Astrocyte of the spinal cord (primary cell): ENCODE measurements around the gene SH3BP5L.

Experiments
- DNase-seq: peaks from one replicate; pipeline ENCODE4 v3.0.0; 2011; ENCODE audit warnings: low read depth, low spot score
- H3K4me3 ChIP-seq: 2 replicates; pipeline ENCODE4 v1.5.1; 2011; ENCODE audit warnings: low read depth, mild to moderate bottlenecking, low read length, moderate library complexity
- in situ Hi-C: cut with HindIII; loops from 2 replicates; pipeline ENCODE4 v1.10.0; 2017; ENCODE audit warnings: low sequenced_read_pairs
- TF ChIP-seq, protein P1 (sequence below): IDR thresholded peaks from 2 replicates; pipeline ENCODE4 v1.5.1; 2012; ENCODE audit warnings: low read depth, mild to moderate bottlenecking, low read length, inconsistent platforms

SH3BP5L gene

GRCh38 chr1:248823517-248824001, 2.2 kb downstream of the SH3BP5L start:
- TF ChIP-seq, protein P1, sequence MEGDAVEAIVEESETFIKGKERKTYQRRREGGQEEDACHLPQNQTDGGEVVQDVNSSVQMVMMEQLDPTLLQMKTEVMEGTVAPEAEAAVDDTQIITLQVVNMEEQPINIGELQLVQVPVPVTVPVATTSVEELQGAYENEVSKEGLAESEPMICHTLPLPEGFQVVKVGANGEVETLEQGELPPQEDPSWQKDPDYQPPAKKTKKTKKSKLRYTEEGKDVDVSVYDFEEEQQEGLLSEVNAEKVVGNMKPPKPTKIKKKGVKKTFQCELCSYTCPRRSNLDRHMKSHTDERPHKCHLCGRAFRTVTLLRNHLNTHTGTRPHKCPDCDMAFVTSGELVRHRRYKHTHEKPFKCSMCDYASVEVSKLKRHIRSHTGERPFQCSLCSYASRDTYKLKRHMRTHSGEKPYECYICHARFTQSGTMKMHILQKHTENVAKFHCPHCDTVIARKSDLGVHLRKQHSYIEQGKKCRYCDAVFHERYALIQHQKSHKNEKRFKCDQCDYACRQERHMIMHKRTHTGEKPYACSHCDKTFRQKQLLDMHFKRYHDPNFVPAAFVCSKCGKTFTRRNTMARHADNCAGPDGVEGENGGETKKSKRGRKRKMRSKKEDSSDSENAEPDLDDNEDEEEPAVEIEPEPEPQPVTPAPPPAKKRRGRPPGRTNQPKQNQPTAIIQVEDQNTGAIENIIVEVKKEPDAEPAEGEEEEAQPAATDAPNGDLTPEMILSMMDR, result no peak
- H3K4me3 ChIP-seq, result no peak overlapping the region
- in situ Hi-C loops, result no loop called here
- peak; percentile 69 for DNase-seq

- H3K4me3 ChIP-seq, result no peak overlapping the region
- TF ChIP-seq, protein P1, result no peak
- in situ Hi-C loops, result no loop called here
- no peak for DNase-seq
Observed at GRCh38 chr1:248822148-248823032, 3.3 kb downstream of the SH3BP5L start.

DNA sequence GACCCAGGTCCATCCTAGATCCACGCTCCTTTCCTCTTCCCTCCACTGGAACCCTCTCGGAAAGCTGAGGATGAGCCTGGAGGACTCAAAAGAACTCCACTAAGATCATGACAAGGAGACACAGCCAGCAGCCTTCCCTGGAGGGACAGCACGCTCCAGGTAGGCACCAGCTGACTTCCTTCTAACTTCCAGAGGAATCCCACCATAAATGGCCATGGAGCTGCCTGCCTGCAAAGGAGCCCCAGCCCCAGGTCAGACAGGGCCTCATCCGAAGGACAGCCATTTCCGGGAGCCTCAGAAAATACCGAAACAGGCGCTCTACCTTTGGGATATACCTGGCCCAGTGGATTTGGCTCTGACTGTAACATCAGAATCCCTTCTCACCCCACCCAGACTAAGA, 4.1 kb downstream of the SH3BP5L start:
- DNase-seq, result no peak
- TF ChIP-seq, protein P1, result no peak
- in situ Hi-C loops, result no loop called here
- H3K4me3 ChIP-seq, result no peak overlapping the region

DNA sequence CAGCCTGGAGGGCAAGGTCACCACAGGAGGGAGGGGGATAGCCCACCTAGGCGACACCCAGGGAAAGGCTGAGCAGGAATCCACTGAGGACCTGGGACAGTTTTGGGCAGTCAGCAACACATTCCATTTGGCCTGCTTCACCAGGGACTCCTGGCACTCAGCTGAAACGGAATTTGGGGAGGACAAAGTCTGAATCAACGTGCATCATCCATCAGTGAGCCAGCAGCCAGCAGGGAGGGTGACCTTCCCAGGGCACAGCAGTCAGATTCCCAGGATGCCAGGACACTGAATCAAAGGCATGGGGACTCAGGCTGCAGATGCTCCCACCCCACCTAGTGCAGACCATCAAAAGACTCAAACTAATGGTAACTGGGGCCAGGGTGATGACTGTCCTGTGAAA, 4.6 kb downstream of the SH3BP5L start:
- in situ Hi-C loops, result no loop called here
- TF ChIP-seq, protein P1, result no peak
- peak; percentile 58 for DNase-seq
- no peak overlapping the region for H3K4me3 ChIP-seq

GRCh38 chr1:248820041-248820585, 5.6 kb downstream of the SH3BP5L start:
- no peak for DNase-seq
- H3K4me3 ChIP-seq, result no peak overlapping the region
- in situ Hi-C loops, result no loop called here
- TF ChIP-seq, protein P1, result no peak

DNA sequence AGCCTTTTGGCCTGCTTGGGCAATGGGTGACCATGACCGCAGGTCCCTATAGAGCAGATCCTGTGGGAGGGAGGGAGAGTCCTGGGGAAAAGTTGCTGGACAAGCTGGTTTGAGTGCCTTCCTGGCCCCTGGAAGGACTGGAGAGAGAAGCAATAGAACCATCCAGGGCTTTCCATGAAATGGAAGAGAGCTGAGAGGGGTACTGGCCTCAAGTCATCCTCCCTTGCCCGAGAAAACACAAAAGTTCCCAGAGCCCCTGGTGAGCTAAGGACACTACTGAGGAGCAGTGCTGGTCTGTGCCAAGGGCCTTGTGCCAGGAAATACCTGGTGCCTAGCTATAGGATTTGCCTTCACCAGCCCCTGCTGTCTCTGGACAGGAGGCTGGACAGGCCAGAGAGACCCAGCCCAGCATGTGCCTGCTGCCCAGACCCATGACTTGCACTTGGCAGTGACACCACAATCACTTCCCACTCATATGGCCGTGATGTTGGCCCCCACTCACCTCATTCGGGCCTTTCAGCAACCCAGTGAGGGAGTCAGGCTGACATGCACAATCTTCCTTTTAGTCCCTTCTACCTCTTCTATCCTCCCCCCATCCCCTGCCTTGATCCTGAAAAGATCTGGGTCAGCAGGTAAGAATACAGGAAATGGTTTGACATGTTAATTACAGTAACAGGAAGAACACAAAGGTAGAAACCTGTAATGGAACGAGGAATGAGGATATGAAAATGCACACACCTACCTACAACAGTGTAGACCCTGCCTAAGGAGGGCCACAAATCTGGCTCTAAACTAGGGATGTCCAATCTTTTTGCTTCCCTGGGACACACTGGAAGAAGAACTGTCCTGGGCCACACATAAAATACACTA, 7.0 kb downstream of the SH3BP5L start:
- DNase-seq, result no peak
- H3K4me3 ChIP-seq, result no peak overlapping the region
- in situ Hi-C loops, result no loop called here
- TF ChIP-seq, protein P1, result no peak
